Measurements from ENCODE around the gene NAA38. TPM values are rescaled to one million over a fixed set of nuclear protein-coding genes. Genes with fewer than 3 reads are reported as not detected.

NAA38 gene
- total RNA-seq, 4 donors from 2014 or later: 24.6 to 180 (median 79.6) TPM

GRCh38 chr17:7855660-7856010, 1.7 kb downstream of the NAA38 start:
- Histone ChIP-seq H3K9me3 (no peaks in the 10 kb centered on the region), H3K27me3 (no peaks in the 10 kb centered on the region), H3K27ac (peak overlapping the region in 2 of 3 donors; percentile 88 to 92), H3K36me3 (peaks cover 12 to 16% of the 10 kb centered on the region in 2 donors), H3K4me1 (peaks cover 22 to 37% of the 10 kb centered on the region in 2 donors), H3K4me3 (replicated peaks in 1 of 3) (peak overlapping the region in 1 of 3 donors; percentile 50)
- WGBS, 2 donors: 54 to 58% methylated on average over 12 to 15 of the region's 15 CpGs
- TF ChIP-seq CTCF (IDR thresholded peaks at IDR 0.05): no peak
- TF ChIP-seq POLR2A (IDR thresholded peaks at IDR 0.05): no peak
- no peak for DNase-seq
- intact Hi-C loops (cut with DNase I): loop anchor here (5.0 kb wide), 1 partner anchor 33 kb away; no protein-coding TSS in a partner anchor

GRCh38 chr17:7854851-7855659, 2.3 kb downstream of the NAA38 start, which contains the start of gene TMEM88:
Gene TMEM88 (plus strand): TSS chr17:7855066. CDS start chr17:7855075, 9 bp downstream.
- TF ChIP-seq CTCF (IDR thresholded peaks at IDR 0.05) (no peak), POLR2A (IDR thresholded peaks at IDR 0.05) (no peak)
- Histone ChIP-seq H3K36me3 (peaks cover 14 to 22% of the 10 kb centered on the region in 2 donors), H3K4me3 (replicated peaks in 1 of 3) (peak within 1 kb of the TSS in 1 of 3 donors; percentile 50), H3K27ac (peak within 1 kb of the TSS in 2 of 3 donors; percentile 88 to 92), H3K27me3 (no peaks in the 10 kb centered on the region), H3K9me3 (no peaks in the 10 kb centered on the region), H3K4me1 (peaks cover 22 to 37% of the 10 kb centered on the region in 2 donors)
- no peak for DNase-seq
- 70 to 75% methylated on average over 45 to 56 of the region's 57 CpGs for WGBS, 2 donors
- intact Hi-C loops (cut with DNase I): loop anchor here (5.0 kb wide), 1 partner anchor 33 kb away; no protein-coding TSS in a partner anchor

GRCh38 chr17:7854078-7854777, 3.1 kb downstream of the NAA38 start:
- H3K4me1 ChIP-seq: peaks cover 22 to 37% of the 10 kb centered on the region in 2 donors
- peak overlapping the region in 2 of 3 donors; percentile 88 to 92 for H3K27ac ChIP-seq
- TF ChIP-seq POLR2A (IDR thresholded peaks at IDR 0.05) (no peak), CTCF (IDR thresholded peaks at IDR 0.05) (no peak)
- no peaks in the 10 kb centered on the region for H3K27me3 ChIP-seq
- H3K4me3 ChIP-seq (replicated peaks in 1 of 3): no peak overlapping the region
- H3K36me3 ChIP-seq: peaks cover 22 to 31% of the 10 kb centered on the region in 2 donors
- no peak for DNase-seq
- no peaks in the 10 kb centered on the region for H3K9me3 ChIP-seq
- intact Hi-C loops (cut with DNase I): no loop called here
- 80 to 81% methylated on average over 31 of the region's 31 CpGs for WGBS, 2 donors

- intact Hi-C loops (cut with DNase I): no loop called here
Observed at GRCh38 chr17:7853691-7854038, 3.7 kb downstream of the NAA38 start.

More at GRCh38 chr17:7853691-7854038, 3.7 kb downstream of the NAA38 start:
- no peak overlapping the region for H3K27ac ChIP-seq
- TF ChIP-seq CTCF (IDR thresholded peaks at IDR 0.05): no peak
- TF ChIP-seq POLR2A (IDR thresholded peaks at IDR 0.05): no peak
- H3K9me3 ChIP-seq: no peaks in the 10 kb centered on the region
- H3K27me3 ChIP-seq: no peaks in the 10 kb centered on the region
- 80 to 83% methylated on average over 21 of the region's 21 CpGs for WGBS, 2 donors
- peaks cover 17 to 31% of the 10 kb centered on the region in 2 donors for H3K4me1 ChIP-seq
- no peak overlapping the region for H3K4me3 ChIP-seq (replicated peaks in 1 of 3)
- DNase-seq: no peak
- H3K36me3 ChIP-seq: peaks cover 27 to 36% of the 10 kb centered on the region in 2 donors

All from thyroid gland (tissue), 4 donors.